DOHH2 (cell line): Measurements from ENCODE around the gene FNDC3B.

Experiments
- EZH2phosphoT487 ChIP-seq: fragments of 200-600 bp; sonication (generic); IDR thresholded peaks from 2 replicates; pipeline ENCODE4 v1.6.1; 2017; ENCODE audit warnings: borderline replicate concordance, mild to moderate bottlenecking, antibody characterized with exemption, low read length, moderate library complexity, mixed read lengths
- TF ChIP-seq, protein P1 (sequence below): fragments of 200-600 bp; sonication (generic); IDR thresholded peaks from one replicate; pipeline ENCODE4 v1.5.1; 2014; ENCODE audit warnings: antibody characterized with exemption, mild to moderate bottlenecking, low read depth, low read length; ENCODE audit not compliant: poor library complexity, severe bottlenecking

DNA sequence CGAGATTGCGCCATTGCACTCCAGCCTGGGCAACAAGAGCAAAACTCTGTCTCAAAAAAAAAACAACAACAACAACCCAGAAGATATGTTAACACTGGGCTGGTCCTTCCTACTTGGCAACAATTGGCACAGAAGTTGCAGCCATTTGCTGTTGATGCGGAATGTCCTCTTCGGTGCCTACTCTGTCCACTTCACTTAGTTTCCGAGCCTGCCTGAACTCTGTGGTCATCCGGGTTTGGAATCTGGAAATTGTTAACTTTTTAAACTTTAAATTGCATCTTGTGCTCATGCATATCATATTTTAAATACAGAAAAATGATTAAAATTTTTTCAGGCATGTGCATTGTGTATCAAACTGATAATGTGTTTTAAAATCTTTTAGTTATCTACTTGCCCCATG is 81.5 kb downstream of the FNDC3B start:
- TF ChIP-seq, protein P1, sequence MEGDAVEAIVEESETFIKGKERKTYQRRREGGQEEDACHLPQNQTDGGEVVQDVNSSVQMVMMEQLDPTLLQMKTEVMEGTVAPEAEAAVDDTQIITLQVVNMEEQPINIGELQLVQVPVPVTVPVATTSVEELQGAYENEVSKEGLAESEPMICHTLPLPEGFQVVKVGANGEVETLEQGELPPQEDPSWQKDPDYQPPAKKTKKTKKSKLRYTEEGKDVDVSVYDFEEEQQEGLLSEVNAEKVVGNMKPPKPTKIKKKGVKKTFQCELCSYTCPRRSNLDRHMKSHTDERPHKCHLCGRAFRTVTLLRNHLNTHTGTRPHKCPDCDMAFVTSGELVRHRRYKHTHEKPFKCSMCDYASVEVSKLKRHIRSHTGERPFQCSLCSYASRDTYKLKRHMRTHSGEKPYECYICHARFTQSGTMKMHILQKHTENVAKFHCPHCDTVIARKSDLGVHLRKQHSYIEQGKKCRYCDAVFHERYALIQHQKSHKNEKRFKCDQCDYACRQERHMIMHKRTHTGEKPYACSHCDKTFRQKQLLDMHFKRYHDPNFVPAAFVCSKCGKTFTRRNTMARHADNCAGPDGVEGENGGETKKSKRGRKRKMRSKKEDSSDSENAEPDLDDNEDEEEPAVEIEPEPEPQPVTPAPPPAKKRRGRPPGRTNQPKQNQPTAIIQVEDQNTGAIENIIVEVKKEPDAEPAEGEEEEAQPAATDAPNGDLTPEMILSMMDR: no peak
- no peak for TF ChIP-seq EZH2phosphoT487
